OCI-LY3 (cell line): ENCODE data around the gene ZDHHC16.

ENCODE experiments used
- H2AFZ ChIP-seq: fragments of 200-600, 300-600 bp; shearing (Covaris generic); 2 replicates; pipeline ENCODE4 v1.6.0; 2014; ENCODE audit warnings: antibody characterized with exemption, low read depth, low read length
- H3K27ac ChIP-seq: fragments of 200-600, 300-600 bp; sonication (generic); 2 replicates; pipeline ENCODE4 v1.5.1; 2014; ENCODE audit warnings: mild to moderate bottlenecking, low read length, moderate library complexity, mixed read lengths
- H3K27me3 ChIP-seq: fragments of 200-600, 300-600 bp; sonication (generic); 2 replicates; pipeline ENCODE4 v1.6.1; 2014; ENCODE audit warnings: low read depth, low read length, mixed read lengths
- H3K36me3 ChIP-seq: fragments of 200-600, 300-600 bp; sonication (generic); replicated peaks from 2 replicates; pipeline ENCODE3; 2014; ENCODE audit warnings: low read depth, low read length, mixed read lengths
- H3K4me1 ChIP-seq: fragments of 300-600, 200-600 bp; sonication (generic); 2 replicates; pipeline ENCODE4 v1.6.1; 2014; ENCODE audit warnings: low read length, mixed read lengths
- H3K4me2 ChIP-seq: fragments of 200-600, 300-600 bp; sonication (generic); 2 replicates; pipeline ENCODE4 v1.6.1; 2014; ENCODE audit warnings: low read length, mixed read lengths
- H3K4me3 ChIP-seq: fragments of 300-600, 200-600 bp; sonication (generic); 2 replicates; pipeline ENCODE4 v1.5.1; 2014; ENCODE audit warnings: antibody characterized with exemption, mild to moderate bottlenecking, low read length, moderate library complexity
- H3K79me2 ChIP-seq: fragments of 300-600, 200-600 bp; shearing (Covaris generic); 2 replicates; pipeline ENCODE4 v1.6.1; 2014; ENCODE audit warnings: mild to moderate bottlenecking, low read length, mixed read lengths
- H3K9ac ChIP-seq: fragments of 300-600, 200-600 bp; shearing (Covaris generic); 2 replicates; pipeline ENCODE4 v1.6.0; 2014; ENCODE audit warnings: mild to moderate bottlenecking, low read length, moderate library complexity
- H3K9me3 ChIP-seq: fragments of 200-600, 300-600 bp; shearing (Covaris generic); 2 replicates; pipeline ENCODE4 v1.6.1; 2014; ENCODE audit warnings: low read length, mixed read lengths; ENCODE audit not compliant: insufficient read depth
- H4K20me1 ChIP-seq: fragments of 200-600, 300-600 bp; sonication (generic); 2 replicates; pipeline ENCODE4 v1.6.1; 2016; ENCODE audit warnings: low read length, mixed read lengths; ENCODE audit not compliant: insufficient read depth
- CTCF ChIP-seq: fragments of 200-600, 300-600 bp; sonication (generic); IDR thresholded peaks from 2 replicates; pipeline ENCODE4 v1.5.1; 2014; ENCODE audit warnings: antibody characterized with exemption, low read length, low read depth
- EZH2phosphoT487 ChIP-seq: fragments of 200-600 bp; shearing (Covaris generic); IDR thresholded peaks from 2 replicates; pipeline ENCODE4 v1.6.1; 2018; ENCODE audit warnings: antibody characterized with exemption, mixed run types, low read depth

Gene ZDHHC16

GRCh38 chr10:97482381-97482780 is 36.4 kb downstream of the ZDHHC16 start:
- no peak overlapping the region for H3K4me2 ChIP-seq
- TF ChIP-seq EZH2phosphoT487: no peak
- no peak for TF ChIP-seq CTCF
- H4K20me1 ChIP-seq: no peaks in the 10 kb centered on the region
- no peak overlapping the region for H2AFZ ChIP-seq
- no peak overlapping the region for H3K9ac ChIP-seq
- no peaks in the 10 kb centered on the region for H3K27me3 ChIP-seq
- H3K27ac ChIP-seq: no peak overlapping the region
- H3K4me3 ChIP-seq: no peak overlapping the region
- H3K36me3 ChIP-seq: peaks cover 7% of the 10 kb centered on the region
- H3K4me1 ChIP-seq: peaks cover 12% of the 10 kb centered on the region
- H3K79me2 ChIP-seq: peaks cover 13% of the 10 kb centered on the region
- no peaks in the 10 kb centered on the region for H3K9me3 ChIP-seq

GRCh38 chr10:97483506-97483905 is 37.5 kb downstream of the ZDHHC16 start:
- no peak for TF ChIP-seq CTCF
- no peak for TF ChIP-seq EZH2phosphoT487
- Histone ChIP-seq H3K4me2 (no peak overlapping the region), H3K4me1 (peaks cover 1% of the 10 kb centered on the region; the same call in 1 of the 2 replicates), H3K27ac (no peak overlapping the region), H3K9ac (no peak overlapping the region), H3K36me3 (peaks cover 3% of the 10 kb centered on the region), H3K9me3 (no peaks in the 10 kb centered on the region), H3K4me3 (no peak overlapping the region), H4K20me1 (no peaks in the 10 kb centered on the region), H3K79me2 (peaks cover 24% of the 10 kb centered on the region), H3K27me3 (no peaks in the 10 kb centered on the region), H2AFZ (no peak overlapping the region)

GRCh38 chr10:97483921-97484320 is 37.9 kb downstream of the ZDHHC16 start:
- peaks cover 3% of the 10 kb centered on the region for H3K36me3 ChIP-seq
- H3K79me2 ChIP-seq: peaks cover 28% of the 10 kb centered on the region
- H3K9me3 ChIP-seq: no peaks in the 10 kb centered on the region
- no peaks in the 10 kb centered on the region for H3K4me1 ChIP-seq
- H3K9ac ChIP-seq: no peak overlapping the region
- no peaks in the 10 kb centered on the region for H4K20me1 ChIP-seq
- H3K4me3 ChIP-seq: no peak overlapping the region
- H3K27ac ChIP-seq: no peak overlapping the region
- H3K4me2 ChIP-seq: no peak overlapping the region
- H2AFZ ChIP-seq: no peak overlapping the region
- TF ChIP-seq CTCF (no peak), EZH2phosphoT487 (no peak)
- no peaks in the 10 kb centered on the region for H3K27me3 ChIP-seq

DNA sequence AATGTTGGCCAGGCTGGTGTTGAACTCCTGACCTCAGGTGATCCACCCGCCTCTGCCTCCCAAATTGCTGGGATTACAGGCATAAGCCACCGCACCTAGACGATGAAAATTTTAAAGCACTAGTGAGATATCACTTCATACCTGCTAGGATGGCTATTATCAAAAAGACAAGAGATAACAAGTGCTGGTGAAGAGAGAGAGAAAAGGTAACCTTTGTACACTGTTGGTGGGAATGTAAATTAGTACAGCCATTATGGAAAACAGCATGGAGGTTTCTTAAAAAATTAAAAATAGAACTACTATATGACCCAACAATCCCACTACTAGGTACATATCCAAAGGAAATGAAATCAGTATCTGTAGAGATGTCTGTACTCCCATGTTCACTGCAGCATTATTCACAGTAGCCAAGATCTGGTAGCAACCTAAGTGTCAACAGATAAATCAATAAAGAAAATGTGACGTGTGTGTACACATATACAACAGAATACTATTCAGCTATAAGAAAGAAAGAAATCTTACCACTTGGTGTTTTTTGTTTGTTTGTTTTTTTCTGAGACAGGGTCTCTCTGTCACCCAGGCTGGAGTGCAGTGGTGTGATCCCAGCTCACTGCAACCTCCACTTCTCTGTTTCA is 39.8 kb downstream of the ZDHHC16 start:
- H3K79me2 ChIP-seq: peaks cover 47% of the 10 kb centered on the region
- H2AFZ ChIP-seq: no peak overlapping the region
- H3K36me3 ChIP-seq: peaks cover under 1% of the 10 kb centered on the region
- H3K9me3 ChIP-seq: no peaks in the 10 kb centered on the region
- no peak overlapping the region for H3K27ac ChIP-seq
- no peaks in the 10 kb centered on the region for H3K27me3 ChIP-seq
- H4K20me1 ChIP-seq: peaks cover 6% of the 10 kb centered on the region; the same call in 1 of the 2 replicates
- TF ChIP-seq EZH2phosphoT487 (no peak), CTCF (no peak)
- H3K4me2 ChIP-seq: no peak overlapping the region
- no peak overlapping the region for H3K4me3 ChIP-seq
- no peak overlapping the region for H3K9ac ChIP-seq
- H3K4me1 ChIP-seq: no peaks in the 10 kb centered on the region
